ENCODE data around the gene SSR1.
A peak's percentile ranks its signal among the peaks of the same experiment; 100 is the strongest.

Gene SSR1

GRCh38 chr6:7219310-7219709, 93.7 kb downstream of the SSR1 start:
- peak; percentile 15 to 62 for DNase-seq (ENCODE audit: low read depth in 2 of 2)
- no peak for TF ChIP-seq CTCF (IDR thresholded peaks at IDR 0.05; ENCODE audit: low read depth, low read length)
- no peak overlapping the region for H3K4me3 ChIP-seq (replicated peaks in 1 of 2; ENCODE audit: low read depth in 2 of 2, low read length in 2 of 2)

- no peak overlapping the region for H3K4me3 ChIP-seq (replicated peaks in 1 of 2; ENCODE audit: low read depth in 2 of 2, low read length in 2 of 2)
- DNase-seq (ENCODE audit: low read depth in 2 of 2): peak; percentile 30 to 33
- TF ChIP-seq CTCF (IDR thresholded peaks at IDR 0.05; ENCODE audit: low read depth, low read length): no peak
These were observed 94.5 kb downstream of the SSR1 start for GRCh38 chr6:7218406-7218988.
